NCI-H82 (cell line): ENCODE results near the gene MKNK2.

Source experiments
- DNase-seq: peaks from one replicate; lab custom pipeline; 2025; lab: John Stamatoyannopoulos, UW

The MKNK2 gene

GRCh38 chr19:2032296-2032941 is 18.6 kb downstream of the MKNK2 start:
- no peak for DNase-seq

- no peak for DNase-seq
Observed at GRCh38 chr19:2027361-2027760, 23.7 kb downstream of the MKNK2 start.

- DNase-seq, result no peak
Observed at GRCh38 chr19:2026770-2027169, 24.3 kb downstream of the MKNK2 start.

GRCh38 chr19:2022289-2022688 is 28.8 kb downstream of the MKNK2 start:
- no peak for DNase-seq

GRCh38 chr19:2021453-2022140 is 29.4 kb downstream of the MKNK2 start:
- DNase-seq, result no peak

- DNase-seq, result no peak
Observed at GRCh38 chr19:2018752-2019151, 32.3 kb downstream of the MKNK2 start.

GRCh38 chr19:2016041-2016807 is 34.8 kb downstream of the MKNK2 start:
- DNase-seq, result peak; percentile 78

- peak; percentile 73 for DNase-seq
Observed at GRCh38 chr19:2015608-2015950, 35.5 kb downstream of the MKNK2 start, which contains the start of gene BTBD2. TSS of gene BTBD2 (minus strand) at chr19:2015714. CDS start at chr19:2015703, 11 bp downstream.

GRCh38 chr19:2014731-2015607 is 36.1 kb downstream of the MKNK2 start:
- peak; percentile 43 for DNase-seq

GRCh38 chr19:2014131-2014571 is 36.9 kb downstream of the MKNK2 start:
- no peak for DNase-seq

GRCh38 chr19:2013683-2013961 is 37.4 kb downstream of the MKNK2 start:
- DNase-seq, result no peak

GRCh38 chr19:2012941-2013682 is 37.9 kb downstream of the MKNK2 start:
- no peak for DNase-seq

- no peak for DNase-seq
Observed at GRCh38 chr19:2011169-2011568, 39.9 kb downstream of the MKNK2 start.

GRCh38 chr19:2010135-2010668 is 40.8 kb downstream of the MKNK2 start:
- no peak for DNase-seq

GRCh38 chr19:2003874-2004273 is 47.2 kb downstream of the MKNK2 start:
- no peak for DNase-seq

GRCh38 chr19:1999856-2000515 is 51.1 kb downstream of the MKNK2 start:
- DNase-seq, result no peak

GRCh38 chr19:1998712-1999708 is 52.0 kb downstream of the MKNK2 start:
- DNase-seq, result no peak

GRCh38 chr19:1997353-1998233 is 53.5 kb downstream of the MKNK2 start:
- DNase-seq, result no peak
